Aorta (tissue), 5 donors: ENCODE measurements around the gene ZNF432. TPM values are rescaled to one million over a fixed set of nuclear protein-coding genes. Genes with fewer than 3 reads are reported as not detected.
"Not testable (repeated sequence)": the region's sequence is repeated elsewhere in the genome, so short reads cannot be mapped to it uniquely, and the experiment has no call there.

Experiments used
- ATAC-seq: fragments of 200-7000 bp; cut with Tn5 transposase; one replicate; pipeline ENCODE4 v1.9.1; 2022; ENCODE audit warnings: moderate library complexity; ENCODE audit not compliant: low FRiP score
- DNase-seq, 2 donors: peaks; one replicate each; pipeline ENCODE4 v3.0.0-alpha.2; 2020
- H3K27ac ChIP-seq, 2 donors: one replicate each; pipeline ENCODE4 v1.5.1; 2013; ENCODE audit warnings: low read length in 2 of 2, mild to moderate bottlenecking in 2 of 2, moderate library complexity in 2 of 2, control low read depth in 1 of 2, inconsistent platforms in 1 of 2, low read depth in 1 of 2
- H3K27me3 ChIP-seq, 2 donors: one replicate each; pipeline ENCODE4 v1.6.1; 2013; ENCODE audit warnings: control low read depth in 1 of 2, low read length in 1 of 2, mild to moderate bottlenecking in 1 of 2, moderate library complexity in 1 of 2; ENCODE audit not compliant: insufficient read depth in 2 of 2, control insufficient read depth in 1 of 2
- H3K36me3 ChIP-seq, 2 donors: one replicate each; pipeline ENCODE4 v1.6.1; 2013; ENCODE audit warnings: control low read depth in 1 of 2, low read length in 1 of 2, mild to moderate bottlenecking in 1 of 2; ENCODE audit not compliant: insufficient read depth in 2 of 2, control insufficient read depth in 1 of 2
- H3K4me1 ChIP-seq, 2 donors: one replicate each; pipeline ENCODE4 v1.6.1; 2013; ENCODE audit warnings: low read length in 2 of 2, control low read depth in 1 of 2, mild to moderate bottlenecking in 1 of 2, moderate library complexity in 1 of 2; ENCODE audit not compliant: insufficient read depth in 2 of 2, control insufficient read depth in 1 of 2
- H3K4me3 ChIP-seq, 2 donors: one replicate each; pipeline ENCODE4 v1.5.1; 2013; ENCODE audit warnings: low read length in 2 of 2, control low read depth in 1 of 2, mild to moderate bottlenecking in 1 of 2
- H3K9me3 ChIP-seq: one replicate; pipeline ENCODE4 v1.6.1; 2013; ENCODE audit warnings: mild to moderate bottlenecking, low read length; ENCODE audit not compliant: control insufficient read depth
- WGBS, 2 donors: extraction: QIAGEN DNeasy Blood & Tissue Kit; methylation state at CpG; one replicate each; pipeline ENCODE4 v1.1.7; 2013; 5-methylcytosine and 5-hydroxymethylcytosine counted together
- intact Hi-C, 2 donors: fragments of 100-400 bp; cut with DNase I; formaldehyde crosslinking; loops; one replicate each; pipeline versions ENCODE4 v1.14.2 to v1.15.0; 2022
- polyA plus RNA-seq, 2 donors: library from polyadenylated mRNA; stranded (reverse); fragments of 200-250 nt; gene quantifications; one replicate each; pipeline ENCODE4 v1.2.3, GENCODE V29; 2013
- total RNA-seq, 2 donors: library from RNA; stranded (reverse); fragmentation: NEBNext Ultra II Directional; extraction: Animal tissue kit (Norgen Biotek cat#: 25700); gene quantifications; one replicate each; pipeline ENCODE4 v1.2.1, GENCODE V29; 2021
- donor health status: healthy with polysubstance abuse.
- donor health status: Bipolar disorder and iron deficiency.
- donor health status: DM: no; HTN: no; CAD: no.
- donor health status: DM: no; HTN: no; CAD: no.
- donor health status: DM: yes; HTN: yes; CAD: no.

ZNF432 gene
- total and polyA plus RNA-seq, 4 donors, result 4.1 to 22.0 (median 17.9) TPM

GRCh38 chr19:52066258-52066863 is 17.7 kb upstream of the ZNF432 start:
- H3K27me3 ChIP-seq, result no peaks in the 10 kb centered on the region
- H3K9me3 ChIP-seq, result peaks cover 34% of the 10 kb centered on the region
- H3K4me1 ChIP-seq, result no peaks in the 10 kb centered on the region
- WGBS, 2 donors, result 98 to 99% methylated on average over 6 of the region's 6 CpGs
- H3K36me3 ChIP-seq, result peaks cover 29 to 56% of the 10 kb centered on the region in 2 donors
- H3K4me3 ChIP-seq, result peak overlapping the region in 1 of 2 donors; percentile 44
- no peak overlapping the region for H3K27ac ChIP-seq
- ATAC-seq (no peak), DNase-seq (no peak)
- intact Hi-C loops, result no loop called here

GRCh38 chr19:52065399-52065798 is 16.8 kb upstream of the ZNF432 start:
- 99% methylated on average over 6 of the region's 6 CpGs for WGBS, 2 donors
- no peaks in the 10 kb centered on the region for H3K27me3 ChIP-seq
- no peaks in the 10 kb centered on the region for H3K4me1 ChIP-seq
- no peak for DNase-seq
- intact Hi-C loops, result no loop called here
- peaks cover 30% of the 10 kb centered on the region for H3K9me3 ChIP-seq
- no peak for ATAC-seq
- peak overlapping the region in 1 of 2 donors; percentile 44 for H3K4me3 ChIP-seq
- H3K27ac ChIP-seq, result no peak overlapping the region
- peaks cover 25 to 50% of the 10 kb centered on the region in 2 donors for H3K36me3 ChIP-seq

- H3K36me3 ChIP-seq, intact Hi-C loops, H3K27ac ChIP-seq, ATAC-seq, DNase-seq, H3K4me1 ChIP-seq, H3K4me3 ChIP-seq, H3K27me3 ChIP-seq: not testable (repeated sequence)
- 98 to 99% methylated on average over 3 of the region's 3 CpGs for WGBS, 2 donors
- H3K9me3 ChIP-seq, result peaks cover 11% of the 10 kb centered on the region
Measured at GRCh38 chr19:52056480-52056879, 7.8 kb upstream of the ZNF432 start.

GRCh38 chr19:52051736-52052135 is 3.1 kb upstream of the ZNF432 start:
- 96 to 97% methylated on average over 1 of the region's 1 CpG for WGBS, 2 donors
- H3K27me3 ChIP-seq, H3K9me3 ChIP-seq, ATAC-seq, intact Hi-C loops, H3K4me1 ChIP-seq, H3K27ac ChIP-seq, H3K36me3 ChIP-seq, H3K4me3 ChIP-seq, DNase-seq: not testable (repeated sequence)

- Histone ChIP-seq H3K36me3 (peaks cover 27 to 64% of the 10 kb centered on the region in 2 donors), H3K27ac (no peak overlapping the region), H3K4me1 (no peaks in the 10 kb centered on the region), H3K27me3 (no peaks in the 10 kb centered on the region), H3K4me3 (no peak overlapping the region), H3K9me3 (peaks cover 38% of the 10 kb centered on the region)
- no peak for ATAC-seq
- DNase-seq, result no peak
- intact Hi-C loops, result no loop called here
- 97 to 98% methylated on average over 4 of the region's 4 CpGs for WGBS, 2 donors
Measured at GRCh38 chr19:52039169-52039568, 9.5 kb downstream of the ZNF432 start.

GRCh38 chr19:52034051-52034728 is 14.4 kb downstream of the ZNF432 start:
- H3K4me3 ChIP-seq, result peak overlapping the region in 1 of 2 donors; percentile 46
- no peaks in the 10 kb centered on the region for H3K27me3 ChIP-seq
- 97 to 98% methylated on average over 12 of the region's 12 CpGs for WGBS, 2 donors
- peaks cover 32% of the 10 kb centered on the region for H3K9me3 ChIP-seq
- H3K27ac ChIP-seq, result no peak overlapping the region
- no peak for DNase-seq
- H3K36me3 ChIP-seq, result peaks cover 21 to 48% of the 10 kb centered on the region in 2 donors
- no peak for ATAC-seq
- no peaks in the 10 kb centered on the region for H3K4me1 ChIP-seq
- intact Hi-C loops, result no loop called here

GRCh38 chr19:52028780-52029123 is 19.9 kb downstream of the ZNF432 start:
- Histone ChIP-seq H3K4me1 (peaks cover 0 to 5% of the 10 kb centered on the region in 2 donors), H3K4me3 (peak overlapping the region; percentile 20 to 79), H3K9me3 (peaks cover 15% of the 10 kb centered on the region), H3K36me3 (peaks cover 9 to 21% of the 10 kb centered on the region in 2 donors), H3K27ac (peak overlapping the region; percentile 38 to 57), H3K27me3 (no peaks in the 10 kb centered on the region)
- intact Hi-C loops, result loop anchor here in 1 of 2 donors (5.0 kb wide), 1 partner anchor 41 kb away; the partner anchor contains the start of gene ZNF350
- no peak for DNase-seq
- ATAC-seq, result peak; percentile 56
- 12 to 15% methylated on average over 5 of the region's 5 CpGs for WGBS, 2 donors

GRCh38 chr19:52028027-52028779 is 20.4 kb downstream of the ZNF432 start, which contains the start of gene ZNF614:
TSS of gene ZNF614 (minus strand) at chr19:52028379. CDS start at chr19:52025745, 2,634 bp downstream.
- peak; percentile 92 to 96 for DNase-seq
- Histone ChIP-seq H3K9me3 (peaks cover 16% of the 10 kb centered on the region), H3K36me3 (peaks cover 13 to 23% of the 10 kb centered on the region in 2 donors), H3K27ac (peak within 1 kb of the TSS; percentile 38 to 57), H3K27me3 (no peaks in the 10 kb centered on the region), H3K4me1 (peaks cover 0 to 5% of the 10 kb centered on the region in 2 donors), H3K4me3 (peak within 1 kb of the TSS; percentile 20 to 79)
- intact Hi-C loops, result loop anchor here in 1 of 2 donors (5.0 kb wide), 1 partner anchor 41 kb away; the partner anchor contains the start of gene ZNF350
- peak; percentile 97 for ATAC-seq
- 0% methylated on average over 53 of the region's 53 CpGs for WGBS, 2 donors
